H1 (cell line): ENCODE data around the gene TMEM187. TPM values are rescaled to one million over a fixed set of nuclear protein-coding genes. Genes with fewer than 3 reads are reported as not detected.

Source experiments
- CTCF ChIA-PET: fragments of 300-600 bp; sonication (Branson Sonifier 250); formaldehyde crosslinking; loops from one replicate; lab custom pipeline; 2021; ENCODE audit not compliant: partially characterized antibody; lab: Charles Lee
- POLR2A ChIA-PET: fragments of 300-600 bp; sonication (Branson Sonifier 250); formaldehyde crosslinking; loops from one replicate; lab custom pipeline; 2021; ENCODE audit warnings: inconsistent platforms; ENCODE audit not compliant: partially characterized antibody; lab: Charles Lee
- DNase-seq, 2 experiments: peaks; one replicate each; pipeline versions ENCODE4 v3.0.0 to v3.0.0-alpha.2; 2010 to 2022; ENCODE audit warnings: low spot score in 2 of 2, low read depth in 1 of 2, mixed read lengths in 1 of 2
- FAIRE-seq: peaks from 2 replicates; lab custom pipeline; 2011; peaks lifted over from hg19 to GRCh38; lab: Jason Lieb, UNC
- H2AFZ ChIP-seq: 2 replicates; pipeline ENCODE4 v1.8.1; 2012; ENCODE audit warnings: low read length, inconsistent platforms
- H2AK5ac ChIP-seq: 2 replicates; pipeline ENCODE4 v1.6.1; 2013; ENCODE audit warnings: low read depth, low read length
- H2BK120ac ChIP-seq: replicated peaks from 2 replicates; pipeline ENCODE3; 2013; ENCODE audit warnings: low read depth, low read length, inconsistent platforms
- H2BK12ac ChIP-seq: 2 replicates; pipeline ENCODE4 v1.6.1; 2013; ENCODE audit warnings: low read depth, low read length
- H2BK15ac ChIP-seq: 2 replicates; pipeline ENCODE4 v1.6.1; 2013; ENCODE audit warnings: low read length
- H2BK20ac ChIP-seq: 2 replicates; pipeline ENCODE4 v1.6.1; 2013; ENCODE audit warnings: low read length
- H2BK5ac ChIP-seq: 2 replicates; pipeline ENCODE4 v1.6.1; 2013; ENCODE audit warnings: low read depth, low read length
- H3K14ac ChIP-seq: 2 replicates; pipeline ENCODE4 v1.6.1; 2013; ENCODE audit warnings: inconsistent platforms; ENCODE audit not compliant: insufficient read length
- H3K18ac ChIP-seq: 2 replicates; pipeline ENCODE4 v1.6.1; 2013; ENCODE audit warnings: low read length; ENCODE audit errors: extremely low read depth
- H3K23ac ChIP-seq: 2 replicates; pipeline ENCODE4 v1.6.1; 2013; ENCODE audit warnings: inconsistent platforms; ENCODE audit not compliant: insufficient read length
- H3K23me2 ChIP-seq: 2 replicates; pipeline ENCODE4 v1.6.1; 2013; ENCODE audit warnings: low read depth, low read length
- H3K27ac ChIP-seq: 2 replicates; pipeline ENCODE4 v1.6.1; 2011; ENCODE audit warnings: low read depth, low read length, inconsistent platforms
- H3K27me3 ChIP-seq, 4 experiments: replicated peaks in 1 of 4; 1 replicate in 1 of 4; 2 replicates in 3 of 4; pipeline versions ENCODE4 v1.6.1 to v1.8.1; 2011 to 2013; ENCODE audit warnings: low read length in 3 of 4, mild to moderate bottlenecking in 3 of 4, inconsistent platforms in 2 of 4, mixed read lengths in 2 of 4, moderate library complexity in 1 of 4; ENCODE audit not compliant: control insufficient read depth in 3 of 4, insufficient read depth in 3 of 4; ENCODE audit errors: extremely low read depth in 1 of 4
- H3K36me3 ChIP-seq, 4 experiments: 2 replicates each; pipeline versions ENCODE4 v1.6.1 to v1.8.1; 2011 to 2013; ENCODE audit warnings: mild to moderate bottlenecking in 4 of 4, low read length in 3 of 4, moderate library complexity in 2 of 4, control low read depth in 1 of 4, inconsistent platforms in 1 of 4; ENCODE audit not compliant: insufficient read depth in 4 of 4, control insufficient read depth in 2 of 4
- H3K4ac ChIP-seq: replicated peaks from 2 replicates; pipeline ENCODE3; 2013; ENCODE audit warnings: low read length, low read depth, mixed read lengths, inconsistent platforms; ENCODE audit not compliant: insufficient read length
- H3K4me1 ChIP-seq, 4 experiments: replicated peaks in 1 of 4; 1 replicate in 1 of 4; 2 replicates in 3 of 4; pipeline versions ENCODE4 v1.6.1 to v1.8.1; 2011 to 2013; ENCODE audit warnings: low read length in 3 of 4, inconsistent platforms in 2 of 4, mixed read lengths in 1 of 4; ENCODE audit not compliant: insufficient read depth in 4 of 4, control insufficient read depth in 3 of 4
- H3K4me2 ChIP-seq, 2 experiments: 2 replicates each; pipeline versions ENCODE4 v1.6.1 to v1.8.1; 2011 to 2013; ENCODE audit warnings: low read depth in 2 of 2, low read length in 2 of 2, control low read depth in 1 of 2, inconsistent platforms in 1 of 2, mild to moderate bottlenecking in 1 of 2; ENCODE audit not compliant: insufficient read depth in 1 of 2
- H3K4me3 ChIP-seq, 4 experiments: fragments of 200-600, 300-600 bp in 1 of 4; sonication (generic), shearing (Covaris generic), sonication (Bioruptor Twin) in 1 of 4; 2 replicates each; pipeline versions ENCODE4 v1.5.1 to v1.8.1; 2011 to 2016; ENCODE audit warnings: low read length in 4 of 4, low read depth in 3 of 4, control low read depth in 2 of 4, inconsistent platforms in 2 of 4, mild to moderate bottlenecking in 2 of 4, mixed read lengths in 1 of 4, moderate library complexity in 1 of 4; ENCODE audit not compliant: insufficient read depth in 2 of 4; ENCODE audit errors: extremely low read depth in 1 of 4
- H3K56ac ChIP-seq: replicated peaks from 2 replicates; pipeline ENCODE3; 2013; ENCODE audit warnings: low read depth, mild to moderate bottlenecking, mixed read lengths, low read length, inconsistent platforms; ENCODE audit not compliant: insufficient read length
- H3K79me1 ChIP-seq: 2 replicates; pipeline ENCODE4 v1.6.1; 2013; ENCODE audit warnings: low read depth, low read length, control low read depth
- H3K79me2 ChIP-seq, 2 experiments: 2 replicates each; pipeline versions ENCODE4 v1.6.1 to v1.8.1; 2012 to 2013; ENCODE audit warnings: low read length in 2 of 2, mild to moderate bottlenecking in 2 of 2, inconsistent platforms in 1 of 2; ENCODE audit not compliant: insufficient read depth in 2 of 2, control insufficient read depth in 1 of 2
- H3K9ac ChIP-seq, 4 experiments: replicated peaks in 1 of 4; 1 replicate in 1 of 4; 2 replicates in 3 of 4; pipeline versions ENCODE4 v1.6.1 to v1.8.1; 2011 to 2013; ENCODE audit warnings: low read depth in 3 of 4, low read length in 3 of 4, control low read depth in 2 of 4, mild to moderate bottlenecking in 2 of 4, moderate library complexity in 2 of 4, inconsistent platforms in 1 of 4; ENCODE audit errors: extremely low read depth in 1 of 4
- H3K9me3 ChIP-seq, 2 experiments: 2 replicates each; pipeline versions ENCODE4 v1.6.1 to v1.8.1; 2012 to 2013; ENCODE audit warnings: mild to moderate bottlenecking in 2 of 2, moderate library complexity in 2 of 2, control low read depth in 1 of 2, inconsistent platforms in 1 of 2, low read depth in 1 of 2, low read length in 1 of 2, mixed read lengths in 1 of 2; ENCODE audit not compliant: insufficient read depth in 2 of 2
- H4K20me1 ChIP-seq, 2 experiments: replicated peaks in 1 of 2; 2 replicates each; pipeline versions ENCODE3 to v1.8.1; 2011 to 2013; ENCODE audit warnings: inconsistent platforms in 2 of 2, low read length in 2 of 2, mild to moderate bottlenecking in 1 of 2; ENCODE audit not compliant: insufficient read depth in 2 of 2, control insufficient read depth in 1 of 2
- H4K5ac ChIP-seq: 2 replicates; pipeline ENCODE4 v1.6.1; 2013; ENCODE audit warnings: low read length, low read depth, mixed read lengths, inconsistent platforms; ENCODE audit not compliant: insufficient read length
- H4K8ac ChIP-seq: 2 replicates; pipeline ENCODE4 v1.8.0; 2013; ENCODE audit warnings: mild to moderate bottlenecking, moderate library complexity, low read length, inconsistent platforms; ENCODE audit not compliant: insufficient read depth; ENCODE audit errors: extremely low read depth
- H4K91ac ChIP-seq: replicated peaks from 2 replicates; pipeline ENCODE3; 2013; ENCODE audit warnings: low read length, mixed read lengths, inconsistent platforms; ENCODE audit not compliant: insufficient read length
- NRF1 ChIP-seq: IDR thresholded peaks from 2 replicates; pipeline ENCODE4 v1.6.1; 2011; ENCODE audit warnings: mild to moderate bottlenecking, low read depth, low read length, improper control_type of control experiment
- WGBS, 2 experiments: shearing (Covaris generic) in 1 of 2; methylation state at CpG; one replicate each; pipeline versions ENCODE4 v1.1.6 to v1.1.7; 2013 to 2015; ENCODE audit warnings: low lambda C conversion rate in 2 of 2, mixed read lengths in 2 of 2, inconsistent platforms in 1 of 2, low coverage in 1 of 2, missing lambda C conversion rate in 1 of 2; ENCODE audit not compliant: insufficient replicate concordance in 2 of 2, insufficient coverage in 1 of 2, insufficient read length in 1 of 2; ENCODE audit errors: extremely low coverage in 1 of 2, missing lambda C conversion rate in 1 of 2; 5-methylcytosine and 5-hydroxymethylcytosine counted together
- polyA plus RNA-seq, 7 experiments: library from polyadenylated mRNA; depleted of rRNA in 3 of 7; stranded (reverse) in 5 of 7; unstranded in 2 of 7; fragments of >200 nt in 5 of 7; fragments of 200-250 nt in 2 of 7; gene quantifications; 1 replicate in 5 of 7; 2 replicates in 1 of 7; 4 replicates in 1 of 7; pipeline versions ENCODE4 v1.2.1 to v1.2.3, GENCODE V29; 2011 to 2013; ENCODE audit warnings: missing spikeins in 2 of 7, mixed read lengths in 2 of 7
- total RNA-seq: library from RNA; stranded (reverse); fragmentation: NEBNext Ultra II Directional; extraction: Animal tissue kit (Norgen Biotek cat#: 25700); gene quantifications from 2 replicates; pipeline ENCODE4 v1.2.1, GENCODE V29; 2021

The TMEM187 gene
- total and polyA plus RNA-seq, 2 of the 8 experiments (the other 6 are each of a cell fraction or from before 2014, with no cell fraction given) = 5.0 to 14.5 TPM

DNA sequence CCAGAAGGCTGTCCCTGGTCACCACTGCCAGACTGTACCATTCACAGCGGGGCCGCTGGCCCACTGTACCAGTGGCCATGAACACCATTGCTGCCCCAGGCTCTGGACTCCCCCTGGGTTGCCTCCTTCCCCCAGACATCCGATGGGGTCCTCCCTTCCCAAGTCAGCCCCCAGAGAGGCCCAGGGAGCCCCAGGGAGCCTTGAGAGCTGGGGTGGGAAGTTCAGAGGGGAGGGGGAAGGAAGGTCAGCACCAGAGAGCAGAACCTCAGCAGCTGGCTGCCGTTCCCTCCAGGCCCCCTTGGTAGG, 46.0 kb upstream of the TMEM187 start:
- Histone ChIP-seq H3K14ac (no peak overlapping the region), H2BK20ac (no peak overlapping the region), H3K56ac (no peak overlapping the region), H2BK5ac (peak overlapping the region; percentile 63; the same call in 1 of the 2 replicates), H2BK120ac (no peak overlapping the region), H3K4me3 (peak overlapping the region; percentile 26 to 77 (median 52); a peak in 7 of 8 replicates), H4K8ac (0 out of 2 replicates have a peak overlapping the region, but pooled peaks have one; percentile 25), H4K91ac (peak overlapping the region; percentile 74), H3K4me2 (peak overlapping the region; percentile 88 to 94), H3K36me3 (peaks cover 0 to 5% (median 2%) of the 10 kb centered on the region in 4 experiments; a peak in 2 of 8 replicates), H3K23ac (no peak overlapping the region), H3K4ac (no peak overlapping the region), H3K27ac (no peak overlapping the region), H2BK12ac (no peak overlapping the region), H2AK5ac (no peak overlapping the region), H4K20me1 (peaks cover 0 to 2% of the 10 kb centered on the region in 2 experiments), H3K79me1 (no peaks in the 10 kb centered on the region; the same call in 1 of the 2 replicates), H3K23me2 (peaks cover 15% of the 10 kb centered on the region; the same call in 1 of the 2 replicates), H3K79me2 (peaks cover 0 to 3% of the 10 kb centered on the region in 2 experiments; a peak in 1 of 4 replicates), H3K4me1 (peaks cover 3 to 18% (median 12%) of the 10 kb centered on the region in 4 experiments), H3K27me3 (no peaks in the 10 kb centered on the region), H3K18ac (peak overlapping the region; percentile 19; the same call in 1 of the 2 replicates), H2AFZ (no peak overlapping the region), H4K5ac (peak overlapping the region; percentile 43), H3K9ac (no peak overlapping the region), H2BK15ac (no peak overlapping the region; the same call in 1 of the 2 replicates), H3K9me3 (no peaks in the 10 kb centered on the region)
- DNase-seq = no peak
- no peak for TF ChIP-seq NRF1
- ChIA-PET CTCF (interaction anchor here (0.6 to 19.6 kb wide), 7 partner anchors 10 to 172 kb away, joined by 3 to 272 read pairs (median 4); partner anchors contain the start of gene RENBP), POLR2A (interaction anchor here (1.0 to 14.9 kb wide), 10 partner anchors 12 to 160 kb away, joined by 3 to 231 read pairs (median 8); partner anchors contain the start of genes HCFC1, NAA10, RENBP and TMEM187)
- WGBS, 2 experiments = 17% methylated on average over 3 of the region's 4 CpGs; no CpG with 5 or more reads in 1 of the 2 experiments
- no peak for FAIRE-seq
